Peyer's patch (tissue), 4 donors: Measurements from ENCODE around the gene MET.
"Not testable (repeated sequence)": the region's sequence is repeated elsewhere in the genome, so short reads cannot be mapped to it uniquely, and the experiment has no call there.

Experiments
- CTCF ChIP-seq, 6 experiments: fragments of 450-650 bp in 4 of 6; fragments of 200-600 bp in 2 of 6; sonication (generic) in 1 of 6; IDR thresholded peaks; one replicate each; pipeline ENCODE4 v1.5.1; 2017 to 2019; ENCODE audit warnings: antibody characterized with exemption in 6 of 6, mild to moderate bottlenecking in 3 of 6, moderate library complexity in 1 of 6
- POLR2A ChIP-seq, 2 donors: fragments of 450-650 bp; IDR thresholded peaks; one replicate each; pipeline ENCODE4 v1.5.1; 2017; ENCODE audit warnings: antibody characterized with exemption in 2 of 2, mild to moderate bottlenecking in 2 of 2, moderate library complexity in 2 of 2

GRCh38 chr7:116638592-116638991, 33.4 kb upstream of the MET start:
- not testable (repeated sequence) for TF ChIP-seq CTCF, POLR2A (IDR thresholded peaks at IDR 0.05)
